ENCODE results near the gene CETN3. TPM values are rescaled to one million over a fixed set of nuclear protein-coding genes. Genes with fewer than 3 reads are reported as not detected.

The CETN3 gene
- total and polyA plus RNA-seq, 2 of the 8 experiments (the other 6 are each of a cell fraction or from before 2014, with no cell fraction given): 4.8 to 43.8 TPM

- H3K27ac ChIP-seq (ENCODE audit: low read depth, low read length): peak overlapping the region; percentile 25; the same call in 1 of the 2 replicates
- no peak overlapping the region for H3K56ac ChIP-seq (replicated peaks; ENCODE audit: insufficient read length, low read depth, low read length)
- ChIA-PET CTCF (ENCODE audit: partially characterized antibody) (interaction anchor here (1.0 kb wide), 1 partner anchor 370 kb away, joined by 3 read pairs; no protein-coding TSS in a partner anchor), POLR2A (ENCODE audit: partially characterized antibody) (no interaction called here)
- WGBS, 2 experiments (ENCODE audit: extremely low coverage in 1 of 2, insufficient coverage in 1 of 2, insufficient read length in 1 of 2, insufficient replicate concordance in 2 of 2, low coverage in 1 of 2, low lambda C conversion rate in 2 of 2, missing lambda C conversion rate in 1 of 2): 20% methylated on average over 3 of the region's 3 CpGs; no CpG with 5 or more reads in 1 of the 2 experiments
- no peaks in the 10 kb centered on the region for H3K79me2 ChIP-seq (ENCODE audit: control insufficient read depth in 1 of 2, insufficient read depth in 2 of 2, low read length in 2 of 2)
- H2BK20ac ChIP-seq (ENCODE audit: low read length): no peak overlapping the region
- H3K14ac ChIP-seq (ENCODE audit: insufficient read length): no peak overlapping the region
- H2AFZ ChIP-seq (ENCODE audit: low read length): 0 out of 2 replicates have a peak overlapping the region, but pooled peaks have one; percentile 26
- DNase-seq (ENCODE audit: low read depth in 1 of 2, low spot score in 2 of 2) (no peak), FAIRE-seq (no peak)
- H2BK120ac ChIP-seq (replicated peaks; ENCODE audit: low read depth, low read length): no peak overlapping the region
- H3K23ac ChIP-seq (ENCODE audit: insufficient read length): no peak overlapping the region
- H4K91ac ChIP-seq (replicated peaks; ENCODE audit: insufficient read length, low read length): no peak overlapping the region
- no peaks in the 10 kb centered on the region for H3K79me1 ChIP-seq (ENCODE audit: low read depth, low read length)
- H3K4ac ChIP-seq (replicated peaks; ENCODE audit: insufficient read length, low read depth, low read length): no peak overlapping the region
- peaks cover 0 to 3% (median 0%) of the 10 kb centered on the region in 4 experiments; a peak in 2 of 8 replicates for H3K36me3 ChIP-seq (ENCODE audit: control insufficient read depth in 2 of 4, insufficient read depth in 4 of 4, low read length in 3 of 4)
- no peak overlapping the region for H2BK5ac ChIP-seq (ENCODE audit: low read depth, low read length)
- H3K27me3 ChIP-seq (replicated peaks in 1 of 4; ENCODE audit: control insufficient read depth in 3 of 4, extremely low read depth in 1 of 4, insufficient read depth in 3 of 4, low read length in 3 of 4): no peaks in the 10 kb centered on the region
- H3K9ac ChIP-seq (replicated peaks in 1 of 4; ENCODE audit: extremely low read depth in 1 of 4, low read depth in 3 of 4, low read length in 3 of 4): no peak overlapping the region
- H3K18ac ChIP-seq (ENCODE audit: extremely low read depth, low read length): no peak overlapping the region
- H2AK5ac ChIP-seq (ENCODE audit: low read depth, low read length): no peak overlapping the region
- H3K4me1 ChIP-seq (replicated peaks in 1 of 4; ENCODE audit: control insufficient read depth in 3 of 4, insufficient read depth in 4 of 4, low read length in 3 of 4): peaks cover 0 to 7% (median 3%) of the 10 kb centered on the region in 4 experiments; a peak in 3 of 7 replicates
- peak overlapping the region in 1 of 2 experiments; percentile 18; a peak in 2 of 4 replicates for H3K4me2 ChIP-seq (ENCODE audit: insufficient read depth in 1 of 2, low read depth in 2 of 2, low read length in 2 of 2)
- H4K5ac ChIP-seq (ENCODE audit: insufficient read length, low read depth, low read length): no peak overlapping the region
- H3K9me3 ChIP-seq (ENCODE audit: insufficient read depth in 2 of 2, low read depth in 1 of 2, low read length in 1 of 2): peaks cover 18 to 22% of the 10 kb centered on the region in 2 experiments
- H2BK15ac ChIP-seq (ENCODE audit: low read length): no peak overlapping the region
- no peaks in the 10 kb centered on the region for H3K23me2 ChIP-seq (ENCODE audit: low read depth, low read length)
- H2BK12ac ChIP-seq (ENCODE audit: low read depth, low read length): no peak overlapping the region
- no peak overlapping the region for H4K8ac ChIP-seq (ENCODE audit: extremely low read depth, insufficient read depth, low read length)
- peak overlapping the region in 1 of 4 experiments; percentile 33; a peak in 1 of 8 replicates for H3K4me3 ChIP-seq (ENCODE audit: extremely low read depth in 1 of 4, insufficient read depth in 2 of 4, low read depth in 3 of 4, low read length in 4 of 4)
- no peaks in the 10 kb centered on the region for H4K20me1 ChIP-seq (replicated peaks in 1 of 2; ENCODE audit: control insufficient read depth in 1 of 2, insufficient read depth in 2 of 2, low read length in 2 of 2)
- TF ChIP-seq JUND (IDR thresholded peaks at IDR 0.05; ENCODE audit: low read length) (no peak), E2F6 (IDR thresholded peaks at IDR 0.05) (no peak), GTF2F1 (IDR thresholded peaks at IDR 0.05; ENCODE audit: borderline replicate concordance, low read depth, low read length) (no peak), MAFK (IDR thresholded peaks at IDR 0.05; ENCODE audit: low read depth, low read length) (no peak), SAP30 (IDR thresholded peaks at IDR 0.05; ENCODE audit: insufficient read depth, insufficient replicate concordance, low read length) (no peak), BCL11A (IDR thresholded peaks at IDR 0.05; ENCODE audit: low read depth in 2 of 2, low read length in 2 of 2) (no peak), NRF1 (IDR thresholded peaks at IDR 0.05; ENCODE audit: low read depth, low read length) (no peak), USF2 (IDR thresholded peaks at IDR 0.05; ENCODE audit: low read length) (no peak), RBBP5 (IDR thresholded peaks at IDR 0.05; ENCODE audit: borderline replicate concordance, low read depth, low read length) (no peak), GABPA (IDR thresholded peaks at IDR 0.05; ENCODE audit: borderline replicate concordance, insufficient read depth, low read length) (no peak), EP300 (IDR thresholded peaks at IDR 0.05; ENCODE audit: borderline replicate concordance in 1 of 2, low read depth in 2 of 2, low read length in 2 of 2) (no peak)
Observed at GRCh38 chr5:90366948-90367347, 42.6 kb downstream of the CETN3 start.

Data from H1 (cell line).